AG04450 (cell line): ENCODE results near the gene OSBP2. TPM values are rescaled to one million over a fixed set of nuclear protein-coding genes. Genes with fewer than 3 reads are reported as not detected.

Experiments
- CTCF ChIA-PET: fragments of 300-600, 350-600 bp; formaldehyde crosslinking; extraction: SDS; loops from one replicate; lab custom pipeline; 2022; ENCODE audit warnings: antibody characterized with exemption, inconsistent platforms; lab: Charles Lee
- POLR2A ChIA-PET: fragments of 350-600 bp; formaldehyde crosslinking; extraction: SDS; loops from one replicate; lab custom pipeline; 2021; ENCODE audit warnings: antibody characterized with exemption, inconsistent platforms; lab: Yijun Ruan, JAX
- DNase-seq: peaks from one replicate; pipeline ENCODE4 v3.0.0-alpha.2; 2011; ENCODE audit warnings: low read depth, low spot score
- H3K27ac ChIP-seq: one replicate; pipeline ENCODE4 v1.5.1; 2012; ENCODE audit warnings: low read depth, low read length, control low read depth
- H3K27me3 ChIP-seq: one replicate; pipeline ENCODE4 v1.6.0; 2012; ENCODE audit warnings: low read length; ENCODE audit not compliant: control insufficient read depth, insufficient read depth
- H3K4me3 ChIP-seq: 2 replicates; pipeline ENCODE4 v1.5.1; 2011; ENCODE audit warnings: mild to moderate bottlenecking, low read depth, low read length, control low read depth
- H3K9me3 ChIP-seq: 2 replicates; pipeline ENCODE4 v1.5.1; 2012; ENCODE audit warnings: low read length; ENCODE audit not compliant: control insufficient read depth, insufficient read depth
- CTCF ChIP-seq: IDR thresholded peaks from 2 replicates; pipeline ENCODE4 v1.5.1; 2011; ENCODE audit warnings: low read depth, low read length, control low read depth, inconsistent platforms
- polyA plus RNA-seq: library from polyadenylated mRNA; depleted of rRNA; stranded (reverse); fragments of >200 nt; gene quantifications from 2 replicates; pipeline ENCODE4 v1.2.3, GENCODE V29; 2011

The OSBP2 gene
- polyA plus RNA-seq, 1 experiment: 1.8 TPM

GRCh38 chr22:30928401-30928800 is 233.7 kb downstream of the OSBP2 start:
- ChIA-PET CTCF (no interaction called here), POLR2A (no interaction called here)
- DNase-seq: no peak
- Histone ChIP-seq H3K27ac (no peak overlapping the region), H3K4me3 (no peak overlapping the region), H3K27me3 (no peaks in the 10 kb centered on the region), H3K9me3 (no peaks in the 10 kb centered on the region)
- no peak for TF ChIP-seq CTCF

- Histone ChIP-seq H3K4me3 (no peak overlapping the region), H3K27me3 (no peaks in the 10 kb centered on the region), H3K9me3 (no peaks in the 10 kb centered on the region), H3K27ac (no peak overlapping the region)
- ChIA-PET CTCF (interaction anchor here (0.9 to 3.0 kb wide), 3 partner anchors 10 to 167 kb away, joined by 3 to 17 read pairs (median 5); no protein-coding TSS in a partner anchor), POLR2A (no interaction called here)
- no peak for TF ChIP-seq CTCF
- DNase-seq: no peak
Measured at GRCh38 chr22:30930228-30930627, 235.6 kb downstream of the OSBP2 start.

GRCh38 chr22:30931541-30932300 is 237.0 kb downstream of the OSBP2 start:
- DNase-seq: no peak
- H3K4me3 ChIP-seq: no peak overlapping the region
- CTCF ChIA-PET: interaction anchor here (0.9 to 3.0 kb wide), 2 partner anchors 11 to 44 kb away, joined by 5 to 17 read pairs; no protein-coding TSS in a partner anchor
- no peaks in the 10 kb centered on the region for H3K9me3 ChIP-seq
- TF ChIP-seq CTCF: no peak
- POLR2A ChIA-PET: no interaction called here
- no peaks in the 10 kb centered on the region for H3K27me3 ChIP-seq
- H3K27ac ChIP-seq: no peak overlapping the region

GRCh38 chr22:30932661-30933060 is 238.0 kb downstream of the OSBP2 start:
- ChIA-PET POLR2A (no interaction called here), CTCF (no interaction called here)
- Histone ChIP-seq H3K4me3 (no peak overlapping the region), H3K27me3 (no peaks in the 10 kb centered on the region), H3K27ac (no peak overlapping the region), H3K9me3 (no peaks in the 10 kb centered on the region)
- no peak for DNase-seq
- no peak for TF ChIP-seq CTCF

- no peak for TF ChIP-seq CTCF
- POLR2A ChIA-PET: no interaction called here
- CTCF ChIA-PET: interaction anchor here (1.2 kb wide), 1 partner anchor 170 kb away, joined by 3 read pairs; no protein-coding TSS in a partner anchor
- no peak for DNase-seq
- Histone ChIP-seq H3K4me3 (no peak overlapping the region), H3K27me3 (no peaks in the 10 kb centered on the region), H3K27ac (no peak overlapping the region), H3K9me3 (no peaks in the 10 kb centered on the region)
Measured at GRCh38 chr22:30933457-30933856, 238.8 kb downstream of the OSBP2 start.
